ENCODE results near the gene CASZ1. TPM values are rescaled to one million over a fixed set of nuclear protein-coding genes. Genes with fewer than 3 reads are reported as not detected.

The CASZ1 gene
- total RNA-seq, 4 donors from 2014 or later: 140 to 210 (median 169) TPM

GRCh38 chr1:10782491-10783244 is 13.8 kb downstream of the CASZ1 start:
- no peak for DNase-seq (ENCODE audit: low spot score in 2 of 2)
- TF ChIP-seq POLR2A (IDR thresholded peaks at IDR 0.05) (no peak), CTCF (IDR thresholded peaks at IDR 0.05) (no peak)
- no peak overlapping the region for H3K4me3 ChIP-seq (ENCODE audit: low read depth, poor library complexity, severe bottlenecking)
- 71 to 72% methylated on average over 24 of the region's 24 CpGs for WGBS, 2 donors
- intact Hi-C loops (cut with DNase I; ENCODE audit: low total_unique reads): no loop called here

GRCh38 chr1:10781137-10781536 is 15.3 kb downstream of the CASZ1 start:
- intact Hi-C loops (cut with DNase I; ENCODE audit: low total_unique reads): no loop called here
- WGBS, 2 donors: 60 to 61% methylated on average over 5 to 8 of the region's 8 CpGs
- no peak for TF ChIP-seq POLR2A (IDR thresholded peaks at IDR 0.05)
- no peak for DNase-seq (ENCODE audit: low spot score in 2 of 2)
- no peak overlapping the region for H3K4me3 ChIP-seq (ENCODE audit: low read depth, poor library complexity, severe bottlenecking)

- 48 to 49% methylated on average over 10 of the region's 10 CpGs for WGBS, 2 donors
- no peak overlapping the region for H3K4me3 ChIP-seq (ENCODE audit: low read depth, poor library complexity, severe bottlenecking)
- no peak for TF ChIP-seq POLR2A (IDR thresholded peaks at IDR 0.05)
- no peak for TF ChIP-seq CTCF (IDR thresholded peaks at IDR 0.05)
- DNase-seq (ENCODE audit: low spot score in 2 of 2): no peak
- intact Hi-C loops (cut with DNase I; ENCODE audit: low total_unique reads): no loop called here
Measured at GRCh38 chr1:10779841-10780240, 16.6 kb downstream of the CASZ1 start.

- WGBS, 2 donors: 39 to 43% methylated on average over 18 of the region's 18 CpGs
- no peak for TF ChIP-seq CTCF (IDR thresholded peaks at IDR 0.05)
- TF ChIP-seq POLR2A (IDR thresholded peaks at IDR 0.05): no peak
- H3K4me3 ChIP-seq (ENCODE audit: low read depth, poor library complexity, severe bottlenecking): no peak overlapping the region
- no peak for DNase-seq (ENCODE audit: low spot score in 2 of 2)
- intact Hi-C loops (cut with DNase I; ENCODE audit: low total_unique reads): no loop called here
Measured at GRCh38 chr1:10779201-10779600, 17.2 kb downstream of the CASZ1 start.

- H3K4me3 ChIP-seq (ENCODE audit: low read depth, poor library complexity, severe bottlenecking): no peak overlapping the region
- TF ChIP-seq POLR2A (IDR thresholded peaks at IDR 0.05): no peak
- no peak for TF ChIP-seq CTCF (IDR thresholded peaks at IDR 0.05)
- no peak for DNase-seq (ENCODE audit: low spot score in 2 of 2)
- intact Hi-C loops (cut with DNase I; ENCODE audit: low total_unique reads): no loop called here
- WGBS, 2 donors: 50 to 58% methylated on average over 10 of the region's 10 CpGs
Measured at GRCh38 chr1:10778640-10779039, 17.8 kb downstream of the CASZ1 start.

- no peak for DNase-seq (ENCODE audit: low spot score in 2 of 2)
- H3K4me3 ChIP-seq (ENCODE audit: low read depth, poor library complexity, severe bottlenecking): no peak overlapping the region
- intact Hi-C loops (cut with DNase I; ENCODE audit: low total_unique reads): no loop called here
- 81 to 89% methylated on average over 9 of the region's 9 CpGs for WGBS, 2 donors
- TF ChIP-seq CTCF (IDR thresholded peaks at IDR 0.05): no peak
- no peak for TF ChIP-seq POLR2A (IDR thresholded peaks at IDR 0.05)
Measured at GRCh38 chr1:10777749-10778574, 18.5 kb downstream of the CASZ1 start.

Data from lower leg skin (tissue), 4 donors.